Sciatic nerve (tissue), 2 donors: ENCODE results near the gene JTB. TPM values are rescaled to one million over a fixed set of nuclear protein-coding genes. Genes with fewer than 3 reads are reported as not detected.
"Not testable (repeated sequence)": the region's sequence is repeated elsewhere in the genome, so short reads cannot be mapped to it uniquely, and the experiment has no call there.

Experiments used
- ATAC-seq: fragments of 200-7000 bp; cut with Tn5 transposase; one replicate; pipeline ENCODE4 v1.9.1; 2020; ENCODE audit warnings: mild to moderate bottlenecking, moderate library complexity
- DNase-seq: peaks from one replicate; pipeline ENCODE4 v3.0.0-alpha.2; 2020; ENCODE audit warnings: low spot score
- intact Hi-C: fragments of 100-400 bp; cut with DNase I; formaldehyde crosslinking; loops from one replicate; pipeline ENCODE4 v1.14.2; 2022
- total RNA-seq: library from RNA; stranded (reverse); fragmentation: NEBNext Ultra II Directional; extraction: Animal tissue kit (Norgen Biotek cat#: 25700); gene quantifications from one replicate; pipeline ENCODE4 v1.2.1, GENCODE V29; 2021
- donor health status: DM: no; HTN: no; CAD: no.
- donor health status: DM: no; HTN: no; CAD: no.

The JTB gene
- total RNA-seq, 1 donor from 2014 or later, result 72.8 TPM

- no peak for DNase-seq
- ATAC-seq, result no peak
- intact Hi-C loops, result loop anchor here (5.0 kb wide), 1 partner anchor 192 kb away; no protein-coding TSS in a partner anchor
These were observed 6.8 kb upstream of the JTB start for GRCh38 chr1:153984123-153984894.

- intact Hi-C loops, result loop anchor here (5.0 kb wide), 1 partner anchor 189 kb away; no protein-coding TSS in a partner anchor
- not testable (repeated sequence) for ATAC-seq, DNase-seq
These were observed 4.3 kb upstream of the JTB start for GRCh38 chr1:153981735-153982134.

- intact Hi-C loops, DNase-seq, ATAC-seq: not testable (repeated sequence)
These were observed 1.6 kb upstream of the JTB start for GRCh38 chr1:153979091-153979490.

GRCh38 chr1:153978274-153978909 is 918 bp upstream of the JTB start:
- intact Hi-C loops, result no loop called here
- no peak for DNase-seq
- ATAC-seq, result no peak

GRCh38 chr1:153976819-153977249 is 640 bp downstream of the JTB start:
- no peak for ATAC-seq
- DNase-seq, result no peak
- intact Hi-C loops, result no loop called here

GRCh38 chr1:153973525-153973924 is 3.9 kb downstream of the JTB start:
- intact Hi-C loops, result no loop called here
- ATAC-seq (no peak), DNase-seq (no peak)

GRCh38 chr1:153973071-153973470 is 4.4 kb downstream of the JTB start:
- intact Hi-C loops, result no loop called here
- ATAC-seq, result no peak
- no peak for DNase-seq

GRCh38 chr1:153970346-153970745 is 7.1 kb downstream of the JTB start:
- intact Hi-C loops, result no loop called here
- DNase-seq (no peak), ATAC-seq (no peak)

- intact Hi-C loops, result no loop called here
- DNase-seq (no peak), ATAC-seq (no peak)
These were observed 8.5 kb downstream of the JTB start for GRCh38 chr1:153968972-153969371.

GRCh38 chr1:153968408-153968807 is 9.1 kb downstream of the JTB start:
- ATAC-seq (no peak), DNase-seq (no peak)
- intact Hi-C loops, result no loop called here

GRCh38 chr1:153968000-153968363 is 9.5 kb downstream of the JTB start:
- DNase-seq, result no peak
- intact Hi-C loops, result no loop called here
- no peak for ATAC-seq

- peak; percentile 93 for DNase-seq
- intact Hi-C loops, result no loop called here
- peak; percentile 93 for ATAC-seq
These were observed 10.1 kb downstream of the JTB start, which contains the start of gene CREB3L4 for GRCh38 chr1:153967107-153967999. CREB3L4 (plus strand) TSS chr1:153967902; CDS start chr1:153968526, 624 bp downstream.

GRCh38 chr1:153963850-153964331 is 13.6 kb downstream of the JTB start:
- intact Hi-C loops, result no loop called here
- ATAC-seq, result no peak

GRCh38 chr1:153963030-153963849 is 14.2 kb downstream of the JTB start, which contains the start of gene SLC39A1:
SLC39A1 (minus strand) TSS chr1:153963537; CDS start chr1:153962715, 822 bp downstream.
- peak; percentile 90 for ATAC-seq
- DNase-seq, result peak; percentile 100
- intact Hi-C loops, result no loop called here

More at GRCh38 chr1:153963850-153964331, 13.6 kb downstream of the JTB start:
- peak; percentile 68 for DNase-seq

GRCh38 chr1:153962088-153963029 is 15.1 kb downstream of the JTB start:
- no peak for DNase-seq
- intact Hi-C loops, result no loop called here
- no peak for ATAC-seq

- ATAC-seq (no peak), DNase-seq (no peak)
- intact Hi-C loops, result no loop called here
These were observed 16.1 kb downstream of the JTB start for GRCh38 chr1:153961421-153961820.

GRCh38 chr1:153960206-153960605 is 17.3 kb downstream of the JTB start:
- ATAC-seq, result no peak
- no peak for DNase-seq
- intact Hi-C loops, result no loop called here
